PC-3 (cell line): ENCODE data around the gene PCARE.

Experiments
- CTCF ChIP-seq: fragments of 300-600 bp; sonication (generic); conservative IDR thresholded peaks from 2 replicates; pipeline ENCODE4 v1.5.1; 2017; ENCODE audit warnings: antibody characterized with exemption, low read depth, mild to moderate bottlenecking, low read length
- EZH2phosphoT487 ChIP-seq: fragments of 300-600 bp; sonication (generic); IDR thresholded peaks from 2 replicates; pipeline ENCODE4 v1.6.1; 2018; ENCODE audit warnings: mild to moderate bottlenecking, antibody characterized with exemption, low read length, borderline replicate concordance

GRCh38 chr2:29084554-29084953 lies 10.2 kb upstream of the PCARE start:
- TF ChIP-seq CTCF = no peak
- no peak for TF ChIP-seq EZH2phosphoT487
